Neural cell (in vitro differentiated cells): ENCODE data around the gene SERPINA3. TPM values are rescaled to one million over a fixed set of nuclear protein-coding genes. Genes with fewer than 3 reads are reported as not detected.

ENCODE experiments used
- H2AFZ ChIP-seq: fragments of 200-600, 300-800 bp; sonication (generic), shearing (Covaris generic); 2 replicates; pipeline ENCODE4 v1.6.0; 2014; ENCODE audit warnings: low read depth, mild to moderate bottlenecking, antibody characterized with exemption, low read length, moderate library complexity
- H3F3A ChIP-seq: fragments of 200-600 bp; shearing (Covaris generic); 2 replicates; pipeline ENCODE4 v1.6.1; 2016; ENCODE audit warnings: mild to moderate bottlenecking, moderate library complexity, mixed read lengths, antibody characterized with exemption, low read length; ENCODE audit not compliant: insufficient read depth, poor library complexity, severe bottlenecking
- H3K27ac ChIP-seq: fragments of 200-600, 300-800 bp; sonication (generic), shearing (Covaris generic); 2 replicates; pipeline ENCODE4 v1.5.1; 2014; ENCODE audit warnings: mild to moderate bottlenecking, low read length, moderate library complexity
- H3K27me3 ChIP-seq: fragments of 300-800, 200-600 bp; sonication (generic), shearing (Covaris generic); 2 replicates; pipeline ENCODE4 v1.6.0; 2014; ENCODE audit warnings: mild to moderate bottlenecking, low read depth, low read length, moderate library complexity; ENCODE audit not compliant: insufficient read depth
- H3K36me3 ChIP-seq: fragments of 300-800, 200-600 bp; sonication (generic), shearing (Covaris generic); 2 replicates; pipeline ENCODE4 v1.5.1; 2014; ENCODE audit warnings: mild to moderate bottlenecking, antibody characterized with exemption, low read length, moderate library complexity; ENCODE audit not compliant: insufficient read depth
- H3K4me2 ChIP-seq: fragments of 300-800, 200-600 bp; sonication (generic), shearing (Covaris generic); 2 replicates; pipeline ENCODE4 v1.6.0; 2014; ENCODE audit warnings: mild to moderate bottlenecking, low read length
- H3K4me3 ChIP-seq: fragments of 300-800, 200-600 bp; sonication (generic), shearing (Covaris generic); 2 replicates; pipeline ENCODE4 v1.5.1; 2014; ENCODE audit warnings: mild to moderate bottlenecking, low read length, moderate library complexity
- H3K79me2 ChIP-seq: fragments of 200-600 bp; shearing (Covaris generic); replicated peaks from 2 replicates; pipeline ENCODE4 v1.6.0; 2014; ENCODE audit warnings: mild to moderate bottlenecking, low read length, moderate library complexity; ENCODE audit not compliant: insufficient read depth
- H3K9ac ChIP-seq: fragments of 300-800, 200-600 bp; sonication (generic), shearing (Covaris generic); 2 replicates; pipeline ENCODE4 v1.6.1; 2016; ENCODE audit warnings: mild to moderate bottlenecking, low read length, mixed read lengths
- H3K9me2 ChIP-seq: fragments of 200-600 bp; shearing (Covaris generic); 2 replicates; pipeline ENCODE4 v1.6.1; 2016; ENCODE audit warnings: mild to moderate bottlenecking, low read length, mixed read lengths; ENCODE audit not compliant: insufficient read depth
- H3K9me3 ChIP-seq: fragments of 200-600, 300-800 bp; sonication (generic), shearing (Covaris generic); 2 replicates; pipeline ENCODE4 v1.6.1; 2016; ENCODE audit warnings: mild to moderate bottlenecking, mixed run types, low read length, moderate library complexity, mixed read lengths
- H4K20me1 ChIP-seq: fragments of 200-600 bp; shearing (Covaris generic); 2 replicates; pipeline ENCODE4 v1.6.1; 2016; ENCODE audit warnings: mild to moderate bottlenecking, mixed run types; ENCODE audit not compliant: insufficient read depth
- EP300 ChIP-seq: fragments of 450-650 bp; conservative IDR thresholded peaks from 2 replicates; pipeline ENCODE4 v1.6.1; 2014; ENCODE audit warnings: antibody characterized with exemption, mild to moderate bottlenecking, moderate library complexity; ENCODE audit not compliant: poor library complexity, severe bottlenecking
- EZH2 ChIP-seq: fragments of 200-600, 300-800 bp; shearing (Covaris generic), sonication (generic); IDR thresholded peaks from 2 replicates; pipeline ENCODE4 v1.6.1; 2014; ENCODE audit warnings: antibody characterized with exemption, low read length, borderline replicate concordance, mild to moderate bottlenecking; ENCODE audit not compliant: insufficient read depth, poor library complexity, severe bottlenecking
- MXI1 ChIP-seq: fragments of 450-650 bp; conservative IDR thresholded peaks from 2 replicates; pipeline ENCODE4 v1.6.1; 2014; ENCODE audit warnings: antibody characterized with exemption, mild to moderate bottlenecking; ENCODE audit not compliant: poor library complexity, severe bottlenecking
- POLR2AphosphoS5 ChIP-seq: IDR thresholded peaks from 2 replicates; pipeline ENCODE4 v1.6.1; 2012
- RAD21 ChIP-seq: fragments of 450-650 bp; conservative IDR thresholded peaks from 2 replicates; pipeline ENCODE4 v1.6.1; 2014; ENCODE audit warnings: antibody characterized with exemption, mild to moderate bottlenecking, moderate library complexity
- SMC3 ChIP-seq: fragments of 450-650 bp; conservative IDR thresholded peaks from 2 replicates; pipeline ENCODE4 v1.6.1; 2014; ENCODE audit warnings: antibody characterized with exemption, mild to moderate bottlenecking, moderate library complexity; ENCODE audit not compliant: poor library complexity
- TAF1 ChIP-seq: IDR thresholded peaks from 2 replicates; pipeline ENCODE4 v1.6.1; 2012; ENCODE audit warnings: low read depth
- polyA plus RNA-seq: library from polyadenylated mRNA; depleted of rRNA; stranded (reverse); fragments of >200 nt; gene quantifications from 2 replicates; pipeline ENCODE4 v1.2.3, GENCODE V29; 2014
- TF ChIP-seq, protein P1 (sequence below): fragments of 450-650 bp; IDR thresholded peaks from 2 replicates; pipeline ENCODE4 v1.5.1; 2014; ENCODE audit warnings: antibody characterized with exemption, mild to moderate bottlenecking, moderate library complexity; ENCODE audit not compliant: poor library complexity, severe bottlenecking
- TF ChIP-seq, protein P2 (sequence below): IDR thresholded peaks from 2 replicates; pipeline ENCODE4 v1.6.1; 2012; ENCODE audit warnings: borderline replicate concordance

The SERPINA3 gene
- polyA plus RNA-seq, 1 donor from 2014 or later = not detected

DNA sequence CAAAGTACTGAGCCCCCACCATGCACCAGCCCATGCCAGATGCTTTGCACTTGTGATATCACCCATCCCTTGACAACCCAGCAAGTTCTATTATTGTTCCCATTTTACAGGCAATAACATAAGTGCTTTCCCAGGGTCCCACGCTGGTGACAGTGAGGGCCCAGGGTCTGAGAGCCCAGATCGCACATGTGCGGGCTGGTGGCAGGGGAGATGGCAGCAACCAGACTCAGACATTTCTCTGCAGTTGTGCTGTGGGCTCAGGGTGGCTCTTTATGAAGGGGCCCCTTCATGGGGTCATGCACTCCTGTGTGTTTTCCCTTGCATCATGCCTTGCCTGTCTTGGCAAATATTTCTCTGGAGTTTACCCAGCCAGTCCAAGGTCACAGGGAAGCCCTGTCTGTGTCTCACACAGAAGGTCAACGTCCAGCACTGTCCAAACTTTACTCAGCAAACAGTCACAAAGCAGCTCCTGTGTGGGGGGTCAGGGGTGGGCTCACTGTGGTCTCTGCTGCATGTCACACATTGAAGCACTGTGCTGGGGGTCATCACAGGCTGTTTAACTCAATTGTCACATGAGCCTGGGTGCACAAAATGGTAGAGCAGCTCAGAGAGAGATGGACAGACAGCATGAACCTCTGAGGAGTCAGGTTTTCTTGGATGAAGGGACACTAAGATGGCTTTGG lies 18.3 kb upstream of the SERPINA3 start:
- TF ChIP-seq TAF1 (no peak), SMC3 (no peak), EP300 (no peak), POLR2AphosphoS5 (no peak), MXI1 (no peak), RAD21 (no peak), EZH2 (no peak)
- TF ChIP-seq, protein P1, sequence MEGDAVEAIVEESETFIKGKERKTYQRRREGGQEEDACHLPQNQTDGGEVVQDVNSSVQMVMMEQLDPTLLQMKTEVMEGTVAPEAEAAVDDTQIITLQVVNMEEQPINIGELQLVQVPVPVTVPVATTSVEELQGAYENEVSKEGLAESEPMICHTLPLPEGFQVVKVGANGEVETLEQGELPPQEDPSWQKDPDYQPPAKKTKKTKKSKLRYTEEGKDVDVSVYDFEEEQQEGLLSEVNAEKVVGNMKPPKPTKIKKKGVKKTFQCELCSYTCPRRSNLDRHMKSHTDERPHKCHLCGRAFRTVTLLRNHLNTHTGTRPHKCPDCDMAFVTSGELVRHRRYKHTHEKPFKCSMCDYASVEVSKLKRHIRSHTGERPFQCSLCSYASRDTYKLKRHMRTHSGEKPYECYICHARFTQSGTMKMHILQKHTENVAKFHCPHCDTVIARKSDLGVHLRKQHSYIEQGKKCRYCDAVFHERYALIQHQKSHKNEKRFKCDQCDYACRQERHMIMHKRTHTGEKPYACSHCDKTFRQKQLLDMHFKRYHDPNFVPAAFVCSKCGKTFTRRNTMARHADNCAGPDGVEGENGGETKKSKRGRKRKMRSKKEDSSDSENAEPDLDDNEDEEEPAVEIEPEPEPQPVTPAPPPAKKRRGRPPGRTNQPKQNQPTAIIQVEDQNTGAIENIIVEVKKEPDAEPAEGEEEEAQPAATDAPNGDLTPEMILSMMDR = no peak
- TF ChIP-seq, protein P2, sequence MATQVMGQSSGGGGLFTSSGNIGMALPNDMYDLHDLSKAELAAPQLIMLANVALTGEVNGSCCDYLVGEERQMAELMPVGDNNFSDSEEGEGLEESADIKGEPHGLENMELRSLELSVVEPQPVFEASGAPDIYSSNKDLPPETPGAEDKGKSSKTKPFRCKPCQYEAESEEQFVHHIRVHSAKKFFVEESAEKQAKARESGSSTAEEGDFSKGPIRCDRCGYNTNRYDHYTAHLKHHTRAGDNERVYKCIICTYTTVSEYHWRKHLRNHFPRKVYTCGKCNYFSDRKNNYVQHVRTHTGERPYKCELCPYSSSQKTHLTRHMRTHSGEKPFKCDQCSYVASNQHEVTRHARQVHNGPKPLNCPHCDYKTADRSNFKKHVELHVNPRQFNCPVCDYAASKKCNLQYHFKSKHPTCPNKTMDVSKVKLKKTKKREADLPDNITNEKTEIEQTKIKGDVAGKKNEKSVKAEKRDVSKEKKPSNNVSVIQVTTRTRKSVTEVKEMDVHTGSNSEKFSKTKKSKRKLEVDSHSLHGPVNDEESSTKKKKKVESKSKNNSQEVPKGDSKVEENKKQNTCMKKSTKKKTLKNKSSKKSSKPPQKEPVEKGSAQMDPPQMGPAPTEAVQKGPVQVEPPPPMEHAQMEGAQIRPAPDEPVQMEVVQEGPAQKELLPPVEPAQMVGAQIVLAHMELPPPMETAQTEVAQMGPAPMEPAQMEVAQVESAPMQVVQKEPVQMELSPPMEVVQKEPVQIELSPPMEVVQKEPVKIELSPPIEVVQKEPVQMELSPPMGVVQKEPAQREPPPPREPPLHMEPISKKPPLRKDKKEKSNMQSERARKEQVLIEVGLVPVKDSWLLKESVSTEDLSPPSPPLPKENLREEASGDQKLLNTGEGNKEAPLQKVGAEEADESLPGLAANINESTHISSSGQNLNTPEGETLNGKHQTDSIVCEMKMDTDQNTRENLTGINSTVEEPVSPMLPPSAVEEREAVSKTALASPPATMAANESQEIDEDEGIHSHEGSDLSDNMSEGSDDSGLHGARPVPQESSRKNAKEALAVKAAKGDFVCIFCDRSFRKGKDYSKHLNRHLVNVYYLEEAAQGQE = no peak
- no peak overlapping the region for H3K4me2 ChIP-seq

DNA sequence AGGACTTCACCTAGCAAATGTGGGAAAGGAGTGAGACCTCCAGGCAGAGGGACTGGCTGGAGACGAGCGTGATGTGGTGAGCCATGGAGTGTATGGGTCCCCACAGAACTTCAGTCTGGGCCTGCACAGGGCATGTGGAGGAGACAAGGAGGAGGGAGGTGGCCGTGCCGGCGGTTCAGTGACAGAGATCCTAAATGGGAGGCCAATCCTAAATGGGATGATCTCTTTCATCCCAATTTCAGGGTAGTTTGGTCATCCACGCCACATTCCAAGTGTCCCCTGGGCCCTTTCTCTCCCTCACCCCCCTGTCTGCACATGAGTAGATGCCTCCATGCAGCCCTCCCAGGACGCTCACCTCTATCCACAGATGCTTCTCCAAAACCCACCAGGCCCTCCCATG lies 17.8 kb upstream of the SERPINA3 start:
- TF ChIP-seq, protein P2 = no peak
- TF ChIP-seq EP300 (no peak), RAD21 (no peak), SMC3 (no peak), TAF1 (no peak)
- Histone ChIP-seq H4K20me1 (no peaks in the 10 kb centered on the region), H2AFZ (no peak overlapping the region), H3K27me3 (no peaks in the 10 kb centered on the region), H3K9ac (no peak overlapping the region), H3K4me2 (no peak overlapping the region), H3K9me3 (no peaks in the 10 kb centered on the region), H3K36me3 (no peaks in the 10 kb centered on the region), H3K79me2 (no peaks in the 10 kb centered on the region), H3F3A (no peaks in the 10 kb centered on the region), H3K4me3 (no peak overlapping the region), H3K9me2 (no peaks in the 10 kb centered on the region), H3K27ac (no peak overlapping the region)

More for the DNA sequence above, 18.3 kb upstream of the SERPINA3 start:
- Histone ChIP-seq H2AFZ (no peak overlapping the region), H3K4me3 (no peak overlapping the region), H4K20me1 (no peaks in the 10 kb centered on the region), H3K27me3 (no peaks in the 10 kb centered on the region), H3F3A (no peaks in the 10 kb centered on the region), H3K9me2 (no peaks in the 10 kb centered on the region), H3K79me2 (no peaks in the 10 kb centered on the region), H3K9me3 (no peaks in the 10 kb centered on the region), H3K9ac (no peak overlapping the region), H3K27ac (no peak overlapping the region), H3K36me3 (no peaks in the 10 kb centered on the region)
